ENCODE data around the gene ZNF445.

DNA sequence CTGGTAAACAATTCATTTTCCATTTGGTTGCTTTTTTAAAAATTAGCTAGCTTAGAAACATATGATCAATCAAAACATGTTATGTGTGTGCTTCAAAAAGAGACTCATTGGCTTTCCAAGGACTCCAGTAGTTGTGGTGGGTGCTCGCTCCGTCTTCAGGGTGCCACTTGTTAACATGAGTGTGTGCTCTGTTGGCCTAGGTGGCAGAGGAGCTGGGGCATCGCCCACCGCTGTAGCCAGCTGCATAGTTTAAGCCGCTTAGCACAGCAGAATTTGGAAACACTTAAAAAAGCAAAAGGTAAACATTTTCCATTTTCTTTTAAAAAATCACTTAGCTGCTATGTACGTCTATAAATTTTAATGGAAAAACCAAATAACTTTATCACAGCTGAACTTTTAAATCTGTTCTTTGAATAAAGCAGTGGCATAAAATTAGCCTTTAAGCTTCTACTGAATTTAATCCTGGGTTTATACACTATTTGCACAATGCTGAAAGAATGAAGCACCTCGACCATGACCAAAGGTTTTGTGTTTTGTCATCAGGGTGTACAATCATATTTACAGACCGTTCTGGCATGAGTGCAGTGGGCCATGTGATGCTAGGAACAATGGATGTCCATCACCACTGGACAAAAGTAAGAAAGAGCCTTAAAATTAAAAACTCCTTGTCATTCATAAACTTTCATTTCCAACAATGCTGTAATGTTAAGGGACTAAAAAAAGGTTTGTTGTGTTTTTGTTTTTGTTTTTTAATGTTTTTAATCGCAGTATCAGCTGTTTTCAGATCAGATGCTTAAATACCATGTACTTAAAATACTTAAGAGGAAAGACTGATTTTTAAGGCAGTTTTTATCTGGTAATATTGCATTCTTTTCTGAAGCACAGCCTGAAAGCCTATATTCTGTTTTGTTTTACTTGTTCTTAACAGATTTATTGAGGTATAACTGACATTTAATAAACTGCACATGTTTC, 81.0 kb downstream of the ZNF445 start:
- no peak for TF ChIP-seq EZH2 (IDR thresholded peaks at IDR 0.05; ENCODE audit: borderline replicate concordance, low read depth, low read length, severe bottlenecking)
- TF ChIP-seq, protein P1, sequence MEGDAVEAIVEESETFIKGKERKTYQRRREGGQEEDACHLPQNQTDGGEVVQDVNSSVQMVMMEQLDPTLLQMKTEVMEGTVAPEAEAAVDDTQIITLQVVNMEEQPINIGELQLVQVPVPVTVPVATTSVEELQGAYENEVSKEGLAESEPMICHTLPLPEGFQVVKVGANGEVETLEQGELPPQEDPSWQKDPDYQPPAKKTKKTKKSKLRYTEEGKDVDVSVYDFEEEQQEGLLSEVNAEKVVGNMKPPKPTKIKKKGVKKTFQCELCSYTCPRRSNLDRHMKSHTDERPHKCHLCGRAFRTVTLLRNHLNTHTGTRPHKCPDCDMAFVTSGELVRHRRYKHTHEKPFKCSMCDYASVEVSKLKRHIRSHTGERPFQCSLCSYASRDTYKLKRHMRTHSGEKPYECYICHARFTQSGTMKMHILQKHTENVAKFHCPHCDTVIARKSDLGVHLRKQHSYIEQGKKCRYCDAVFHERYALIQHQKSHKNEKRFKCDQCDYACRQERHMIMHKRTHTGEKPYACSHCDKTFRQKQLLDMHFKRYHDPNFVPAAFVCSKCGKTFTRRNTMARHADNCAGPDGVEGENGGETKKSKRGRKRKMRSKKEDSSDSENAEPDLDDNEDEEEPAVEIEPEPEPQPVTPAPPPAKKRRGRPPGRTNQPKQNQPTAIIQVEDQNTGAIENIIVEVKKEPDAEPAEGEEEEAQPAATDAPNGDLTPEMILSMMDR (IDR thresholded peaks at IDR 0.05; ENCODE audit: extremely low read depth in 1 of 2, insufficient read depth in 1 of 2, low read depth in 1 of 2, low read length in 2 of 2) = no peak
- TF ChIP-seq, protein P2, sequence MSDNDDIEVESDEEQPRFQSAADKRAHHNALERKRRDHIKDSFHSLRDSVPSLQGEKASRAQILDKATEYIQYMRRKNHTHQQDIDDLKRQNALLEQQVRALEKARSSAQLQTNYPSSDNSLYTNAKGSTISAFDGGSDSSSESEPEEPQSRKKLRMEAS (IDR thresholded peaks at IDR 0.05; ENCODE audit: insufficient read depth, insufficient read length) = no peak

Data from endothelial cell of umbilical vein (primary cell).